Keratinocyte (primary cell): ENCODE results near the gene MTCL1. TPM values are rescaled to one million over a fixed set of nuclear protein-coding genes. Genes with fewer than 3 reads are reported as not detected.

ENCODE experiments used
- DNase-seq: peaks from one replicate; pipeline ENCODE4 v3.0.0-alpha.2; 2011; ENCODE audit warnings: low read depth, missing footprints, low spot score
- FAIRE-seq: peaks from 2 replicates; lab custom pipeline; 2011; peaks lifted over from hg19 to GRCh38; lab: Jason Lieb, UNC
- H2AFZ ChIP-seq: 2 replicates; pipeline ENCODE4 v1.6.0; 2012; ENCODE audit warnings: low read length, control low read depth, inconsistent platforms; ENCODE audit not compliant: control insufficient read depth
- H3K27ac ChIP-seq: 2 replicates; pipeline ENCODE4 v1.5.1; 2011; ENCODE audit warnings: low read length; ENCODE audit not compliant: control insufficient read depth, insufficient read depth
- H3K27me3 ChIP-seq: 3 replicates; pipeline ENCODE4 v1.6.0; 2011; ENCODE audit warnings: low read length; ENCODE audit not compliant: control insufficient read depth, insufficient read depth; ENCODE audit errors: extremely low read depth
- H3K36me3 ChIP-seq, 2 experiments: 2 replicates in 1 of 2; 3 replicates in 1 of 2; pipeline ENCODE4 v1.5.1; 2011; ENCODE audit warnings: low read length in 2 of 2, mild to moderate bottlenecking in 1 of 2; ENCODE audit not compliant: control insufficient read depth in 2 of 2, insufficient read depth in 2 of 2; ENCODE audit errors: extremely low read depth in 1 of 2
- H3K4me1 ChIP-seq: 3 replicates; pipeline ENCODE4 v1.5.1; 2011; ENCODE audit warnings: low read length; ENCODE audit not compliant: control insufficient read depth, insufficient read depth; ENCODE audit errors: extremely low read depth
- H3K4me2 ChIP-seq: 3 replicates; pipeline ENCODE4 v1.6.0; 2011; ENCODE audit warnings: low read depth, low read length; ENCODE audit not compliant: control insufficient read depth, insufficient read depth; ENCODE audit errors: extremely low read depth
- H3K4me3 ChIP-seq, 3 experiments: fragments of 200-600 bp in 1 of 3; sonication (generic) in 1 of 3; 2 replicates in 2 of 3; 3 replicates in 1 of 3; pipeline ENCODE4 v1.5.1; 2011 to 2016; ENCODE audit warnings: low read length in 3 of 3, mild to moderate bottlenecking in 3 of 3, control low read depth in 2 of 3, inconsistent platforms in 1 of 3, low read depth in 1 of 3, mixed read lengths in 1 of 3, mixed run types in 1 of 3, moderate library complexity in 1 of 3; ENCODE audit not compliant: control insufficient read depth in 2 of 3, insufficient read depth in 2 of 3; ENCODE audit errors: extremely low read depth in 1 of 3
- H3K79me2 ChIP-seq: 2 replicates; pipeline ENCODE4 v1.6.0; 2012; ENCODE audit warnings: low read length; ENCODE audit not compliant: control insufficient read depth, insufficient read depth
- H3K9ac ChIP-seq: 3 replicates; pipeline ENCODE4 v1.6.0; 2011; ENCODE audit warnings: low read length; ENCODE audit not compliant: control insufficient read depth, insufficient read depth; ENCODE audit errors: extremely low read depth
- H3K9me1 ChIP-seq: 3 replicates; pipeline ENCODE4 v1.6.0; 2011; ENCODE audit warnings: low read length; ENCODE audit not compliant: control insufficient read depth, insufficient read depth; ENCODE audit errors: extremely low read depth
- H3K9me3 ChIP-seq: 2 replicates; pipeline ENCODE4 v1.5.1; 2012; ENCODE audit warnings: low read depth, low read length; ENCODE audit not compliant: control insufficient read depth
- H4K20me1 ChIP-seq: 3 replicates; pipeline ENCODE4 v1.6.0; 2011; ENCODE audit warnings: low read length; ENCODE audit not compliant: control insufficient read depth, insufficient read depth; ENCODE audit errors: extremely low read depth
- CTCF ChIP-seq, 3 experiments: IDR thresholded peaks in 1 of 3; conservative IDR thresholded peaks in 1 of 3; optimal IDR thresholded peaks in 1 of 3; 2 replicates in 2 of 3; 3 replicates in 1 of 3; pipeline versions ENCODE3 to v1.5.1; 2011; ENCODE audit warnings: low read length in 3 of 3, mild to moderate bottlenecking in 3 of 3, moderate library complexity in 2 of 3, control low read depth in 1 of 3, inconsistent platforms in 1 of 3; ENCODE audit not compliant: insufficient read depth in 2 of 3; ENCODE audit errors: extremely low read depth in 1 of 3
- EZH2 ChIP-seq: IDR thresholded peaks from one replicate; pipeline ENCODE4 v1.6.1; 2012; ENCODE audit warnings: inconsistent platforms, mild to moderate bottlenecking, low read length, moderate library complexity
- dilution Hi-C: fragments of 300-500 bp; cut with MboI; formaldehyde crosslinking; loops from one replicate; pipeline ENCODE4 v1.7.0; 2020; ENCODE audit warnings: low sequenced_read_pairs; ENCODE audit not compliant: extremely low pct_ligation_motif_present
- polyA plus RNA-seq, 5 experiments: library from polyadenylated mRNA; depleted of rRNA in 3 of 5; stranded (reverse) in 3 of 5; stranded (forward) in 1 of 5; unstranded in 1 of 5; fragments of >200 nt; gene quantifications; 1 replicate in 1 of 5; 2 replicates in 3 of 5; 3 replicates in 1 of 5; pipeline versions ENCODE4 v1.2.1 to v1.2.3, GENCODE V29; 2011 to 2012; ENCODE audit warnings: missing spikeins in 2 of 5, low read depth in 1 of 5, low replicate concordance in 1 of 5

The MTCL1 gene
- polyA plus RNA-seq, 1 donor (not counting 4 experiments of a cell fraction or from before 2014, with no cell fraction given): 15.4 TPM

- DNase-seq (peak; percentile 89), FAIRE-seq (peak; percentile 9)
- dilution Hi-C loops: no loop called here
- Histone ChIP-seq H3K4me1 (peaks cover 25% of the 10 kb centered on the region), H3K9ac (peak overlapping the region; percentile 39), H3K9me3 (no peaks in the 10 kb centered on the region), H3K27ac (peak overlapping the region; percentile 56), H2AFZ (peak overlapping the region; percentile 48), H4K20me1 (no peaks in the 10 kb centered on the region), H3K36me3 (no peaks in the 10 kb centered on the region), H3K4me2 (peak overlapping the region; percentile 18), H3K9me1 (no peaks in the 10 kb centered on the region), H3K4me3 (no peak overlapping the region), H3K79me2 (no peaks in the 10 kb centered on the region), H3K27me3 (no peaks in the 10 kb centered on the region)
- TF ChIP-seq EZH2 (no peak), CTCF (optimal IDR thresholded peaks at IDR 0.05 in 1 of 3, IDR thresholded peaks at IDR 0.05 in 1 of 3, conservative IDR thresholded peaks at IDR 0.05 in 1 of 3; ENCODE audit: extremely low read depth in 1 of 3, insufficient read depth in 2 of 3, low read length in 3 of 3) (no peak)
These were observed 139.4 kb downstream of the MTCL1 start for GRCh38 chr18:8844721-8845148.

GRCh38 chr18:8845506-8845905 is 140.2 kb downstream of the MTCL1 start:
- no peak overlapping the region for H3K27ac ChIP-seq
- H3K79me2 ChIP-seq: no peaks in the 10 kb centered on the region
- FAIRE-seq: no peak
- H3K36me3 ChIP-seq: no peaks in the 10 kb centered on the region
- no peak for DNase-seq
- H2AFZ ChIP-seq: no peak overlapping the region
- no peaks in the 10 kb centered on the region for H4K20me1 ChIP-seq
- H3K27me3 ChIP-seq: no peaks in the 10 kb centered on the region
- H3K9ac ChIP-seq: no peak overlapping the region
- H3K4me1 ChIP-seq: peaks cover 25% of the 10 kb centered on the region
- H3K4me3 ChIP-seq: no peak overlapping the region
- TF ChIP-seq EZH2: no peak
- TF ChIP-seq CTCF (optimal IDR thresholded peaks at IDR 0.05 in 1 of 3, IDR thresholded peaks at IDR 0.05 in 1 of 3, conservative IDR thresholded peaks at IDR 0.05 in 1 of 3; ENCODE audit: extremely low read depth in 1 of 3, insufficient read depth in 2 of 3, low read length in 3 of 3): no peak
- H3K9me1 ChIP-seq: no peaks in the 10 kb centered on the region
- H3K9me3 ChIP-seq: no peaks in the 10 kb centered on the region
- dilution Hi-C loops: no loop called here
- H3K4me2 ChIP-seq: no peak overlapping the region
